Left renal pelvis (tissue), 4 donors: ENCODE measurements around the gene ZNF845. TPM values are rescaled to one million over a fixed set of nuclear protein-coding genes. Genes with fewer than 3 reads are reported as not detected.
"Not testable (repeated sequence)": the region's sequence is repeated elsewhere in the genome, so short reads cannot be mapped to it uniquely, and the experiment has no call there.

Experiments
- DNase-seq, 4 donors: peaks; one replicate each; pipeline ENCODE4 v3.0.0-alpha.2; 2013; ENCODE audit warnings: low read depth in 4 of 4, low spot score in 3 of 4
- polyA plus RNA-seq, 4 donors: library from polyadenylated mRNA; unstranded; fragments of 120-200 nt; gene quantifications; one replicate each; pipeline ENCODE4 v1.2.1, GENCODE V29; 2013; ENCODE audit not compliant: insufficient read length in 4 of 4

The ZNF845 gene
- polyA plus RNA-seq, result 10 to 100 TPM in 1 of 4 donors, 1 to 10 TPM in 3; 6.8 to 11.0 (median 8.7) TPM

DNA sequence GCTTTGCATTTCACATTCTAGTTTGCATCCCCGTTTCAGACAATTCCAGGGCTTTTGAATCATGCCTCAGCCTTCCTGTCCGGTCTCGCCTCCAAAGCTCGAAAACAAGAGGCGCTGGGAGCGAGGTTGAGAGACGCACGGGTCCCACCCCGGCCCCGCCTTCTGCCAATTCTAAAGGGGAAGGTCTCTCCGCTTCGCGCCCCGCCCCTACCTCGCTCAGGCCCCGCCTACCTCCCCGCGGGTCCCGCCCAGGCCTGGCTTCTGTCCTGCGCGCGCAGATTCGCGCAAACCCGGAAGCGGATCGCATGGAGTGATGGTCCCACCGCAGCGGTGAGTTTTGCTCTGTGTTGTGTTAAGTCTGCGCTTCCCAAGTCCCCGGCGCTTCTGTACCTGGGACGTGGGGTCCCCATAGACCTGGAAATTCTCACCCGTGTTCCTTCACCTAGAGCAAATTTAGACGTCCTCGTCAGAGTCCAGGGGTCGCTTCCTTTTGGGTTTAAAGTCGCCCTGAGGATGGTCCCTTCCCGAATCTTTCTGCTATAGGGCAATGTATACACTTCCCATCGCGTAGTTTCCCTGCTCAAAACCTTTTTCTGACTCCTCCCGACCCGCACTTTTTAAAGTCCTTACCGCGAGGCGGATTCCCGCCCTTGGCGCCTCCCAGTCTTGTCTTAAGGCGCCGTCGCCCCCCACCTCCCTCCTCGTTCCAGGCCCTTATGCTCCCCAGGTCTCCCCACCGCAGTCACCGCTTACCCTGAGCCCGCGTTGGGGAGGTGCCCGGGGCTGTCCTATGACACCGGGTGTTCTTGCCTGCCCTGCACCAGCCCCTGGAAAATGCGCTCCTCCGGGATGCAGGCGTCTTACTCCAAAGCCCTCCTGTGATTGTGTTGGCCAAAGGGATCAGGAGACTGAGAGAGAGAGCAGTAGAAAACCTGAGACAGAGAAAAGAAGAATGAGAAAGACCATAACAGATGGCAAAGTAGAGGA lies at the start of gene ZNF845:
TSS of gene ZNF845 (plus strand) at position 287 of the 987 bp plus-strand sequence. CDS start 7,559 bp downstream, outside the sequence.
- DNase-seq, result peak; percentile 78 to 83 (median 79)

DNA sequence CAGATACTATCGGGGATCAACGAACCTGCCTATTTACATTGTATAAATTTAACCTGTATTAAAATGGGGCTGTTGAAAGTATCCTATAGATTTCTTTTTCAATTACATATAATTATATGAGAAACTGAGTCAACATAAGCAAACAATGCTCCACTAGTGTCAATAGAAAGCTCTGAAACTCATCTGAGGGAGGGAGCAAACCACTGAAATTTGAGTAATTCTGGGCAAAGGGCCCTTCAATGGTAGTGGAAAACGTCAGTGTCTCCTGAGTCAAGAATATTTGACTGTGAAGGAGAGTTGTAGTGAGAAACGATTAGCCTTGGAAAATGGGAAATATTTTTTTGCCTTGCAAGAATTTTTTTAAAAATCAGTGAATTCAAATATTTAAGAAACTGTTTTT lies 48.5 kb upstream of the ZNF845 start:
- DNase-seq, result no peak

DNA sequence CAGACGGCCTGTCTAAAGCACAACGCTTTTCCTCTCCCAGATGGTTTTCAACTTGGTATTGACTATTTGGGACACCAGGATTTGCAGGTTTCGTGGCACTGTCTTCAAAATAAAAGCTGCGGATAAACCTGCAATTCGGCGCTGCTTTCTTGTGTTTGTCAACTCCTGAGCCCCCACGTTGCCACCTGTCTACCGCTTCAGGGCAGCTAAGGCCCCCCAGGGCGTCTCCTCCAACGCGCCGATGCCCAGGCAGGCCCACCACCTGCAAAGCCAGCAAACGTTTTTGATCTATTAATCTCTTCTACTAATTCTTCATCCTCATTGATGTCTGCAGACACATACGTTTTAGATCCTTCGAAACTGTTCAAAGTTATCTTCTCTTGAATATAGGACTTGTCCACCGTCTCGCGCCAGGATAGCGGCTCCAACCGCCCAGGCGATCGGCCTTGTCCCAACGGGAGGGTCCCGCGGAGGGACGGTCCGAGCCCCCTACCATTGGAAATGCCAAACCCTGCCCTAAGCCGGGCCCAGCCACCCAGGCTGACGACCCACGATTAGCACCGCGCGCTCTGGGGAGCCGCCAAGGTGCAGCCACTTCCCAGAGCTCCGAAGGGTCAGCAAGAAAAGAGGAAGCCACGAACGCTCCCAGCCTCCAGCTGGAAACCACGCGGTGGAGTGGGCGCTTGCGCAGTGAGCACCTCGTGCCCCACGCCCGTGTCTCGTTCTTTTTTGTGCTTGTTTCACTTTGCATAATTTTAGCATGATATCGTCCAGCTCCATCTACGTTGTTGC lies 42.6 kb upstream of the ZNF845 start:
- DNase-seq, result no peak

DNA sequence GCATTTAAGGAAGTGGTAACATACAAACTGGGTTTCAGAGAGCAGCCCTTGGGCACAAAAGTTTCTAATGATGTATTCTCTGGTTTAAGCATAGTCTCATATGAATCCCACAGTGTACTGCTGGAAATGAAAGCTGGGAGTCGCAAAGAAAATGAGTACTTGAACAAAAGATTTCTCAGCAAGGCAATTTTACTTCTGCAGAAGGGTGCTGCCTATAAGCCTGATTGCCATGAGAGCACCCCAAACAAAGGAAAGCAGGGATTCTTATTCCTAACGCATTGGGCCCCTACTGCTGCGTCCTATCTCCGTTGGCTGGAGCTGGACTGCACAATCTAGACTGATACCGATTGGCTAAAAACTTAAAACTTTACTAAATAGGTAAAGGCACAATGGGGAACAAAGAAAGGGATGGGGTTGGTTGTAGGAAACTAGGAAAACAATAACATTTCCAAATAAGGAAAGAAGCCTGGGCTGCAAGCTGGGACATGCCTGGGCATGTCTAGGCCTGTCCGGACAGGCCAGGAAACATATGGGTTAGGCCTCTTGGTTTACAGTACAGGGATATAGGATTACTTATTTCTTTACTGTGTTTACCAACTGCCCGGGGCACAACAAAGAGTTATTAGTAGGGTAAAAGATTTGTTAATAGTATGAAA lies 38.6 kb upstream of the ZNF845 start:
- no peak for DNase-seq

DNA sequence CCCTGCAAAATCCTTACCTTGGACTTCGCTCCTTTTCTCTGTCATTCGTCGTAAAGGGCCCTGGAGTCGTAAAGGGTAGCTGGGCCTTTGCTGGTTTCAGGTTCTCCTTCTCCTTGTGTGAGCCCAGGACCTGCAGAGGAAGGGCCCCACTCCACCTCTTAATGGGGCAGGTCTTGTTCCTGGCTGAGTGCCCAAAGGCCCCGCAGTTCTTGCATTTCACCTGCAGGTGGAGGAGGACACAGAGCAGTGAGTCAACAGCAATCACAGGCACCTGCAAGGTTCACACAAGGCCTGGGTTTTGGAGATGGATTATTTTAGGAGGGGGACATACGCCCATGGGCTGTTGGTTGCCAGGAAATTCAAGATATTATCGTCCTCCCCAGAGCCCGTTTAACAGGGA lies 32.2 kb upstream of the ZNF845 start:
- DNase-seq, result not testable (repeated sequence)

DNA sequence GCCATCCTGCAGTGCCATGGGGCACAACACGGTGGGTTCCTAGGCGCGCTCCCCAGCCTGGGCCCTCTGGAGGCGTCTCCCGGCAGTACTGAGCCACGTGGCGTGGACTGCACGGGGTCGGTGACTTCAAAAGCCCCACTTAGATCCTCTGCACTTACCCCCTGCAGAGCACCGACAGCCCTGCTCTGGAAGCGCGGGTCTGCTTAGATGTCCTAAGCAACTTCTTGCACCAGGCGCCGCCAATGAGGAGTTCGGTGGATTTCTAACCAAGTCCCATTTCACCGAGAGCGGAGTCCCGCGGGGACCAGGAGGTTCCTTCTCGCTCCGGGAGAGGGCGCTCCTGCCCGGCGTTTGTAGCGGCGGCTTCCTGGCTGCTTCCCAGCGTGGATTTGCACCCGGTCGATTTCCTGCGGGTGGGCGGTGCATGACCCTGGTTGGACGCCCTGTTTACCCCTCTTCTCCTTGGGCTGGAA lies 25.2 kb upstream of the ZNF845 start:
- DNase-seq, result peak in 2 of 4 donors; percentile 1 to 37

DNA sequence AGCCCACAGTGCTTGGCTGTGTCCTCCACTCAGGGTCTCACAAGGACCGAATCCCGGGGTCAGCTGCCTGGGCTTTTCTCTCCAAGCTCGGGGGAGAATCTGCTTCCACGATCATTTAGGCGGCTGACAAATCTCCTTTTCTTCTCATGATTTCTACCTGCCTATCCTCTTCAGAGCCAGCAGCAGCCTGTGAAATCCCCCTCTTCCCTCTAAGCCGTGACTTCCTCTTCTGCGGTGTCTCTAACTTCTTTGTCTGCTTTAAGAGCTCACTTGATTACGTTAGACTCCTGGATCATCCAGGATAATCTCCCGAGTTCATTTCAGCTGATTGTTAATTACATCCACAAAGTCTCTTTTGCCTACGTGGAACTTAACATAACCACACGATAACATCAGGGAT lies 22.5 kb upstream of the ZNF845 start:
- DNase-seq, result no peak

DNA sequence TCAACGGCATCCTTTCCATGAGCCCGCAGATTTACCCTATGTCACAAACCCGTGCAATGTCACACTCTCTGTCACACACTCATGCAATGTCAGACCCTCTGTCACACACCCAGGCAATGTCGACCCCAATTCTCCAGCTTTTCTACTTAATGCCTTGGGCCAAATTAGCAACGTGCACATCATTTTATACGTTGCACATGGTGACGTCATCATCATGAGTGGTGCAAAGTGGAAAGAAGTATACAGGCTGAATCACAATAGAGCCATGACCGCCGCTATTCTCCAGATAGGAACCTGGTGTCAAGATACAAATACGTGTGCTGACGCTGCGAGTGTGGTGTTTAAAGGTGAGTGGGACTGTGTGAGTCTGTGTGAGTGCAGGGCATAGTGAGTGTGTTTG lies 21.7 kb upstream of the ZNF845 start:
- no peak for DNase-seq

DNA sequence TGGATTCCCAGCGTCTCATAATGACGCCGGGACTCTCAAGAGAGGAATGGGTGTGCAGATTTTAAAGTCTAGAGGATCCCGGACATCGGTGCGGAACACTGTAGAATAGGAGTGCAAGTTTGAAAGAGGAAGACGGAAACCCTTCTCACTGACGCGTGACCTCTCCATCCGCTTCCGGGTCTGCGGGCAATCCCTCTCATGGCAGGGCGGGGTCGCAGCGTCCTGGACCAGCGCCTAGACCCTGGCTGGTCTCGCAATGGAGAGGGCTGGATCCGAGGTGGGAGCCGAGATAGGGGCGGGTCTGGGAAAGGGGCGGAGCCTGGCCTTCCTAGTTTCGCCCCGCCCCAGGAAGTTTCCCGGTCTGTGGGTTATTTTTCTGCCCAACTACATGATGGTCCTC lies 4.6 kb upstream of the ZNF845 start:
- no peak for DNase-seq

DNA sequence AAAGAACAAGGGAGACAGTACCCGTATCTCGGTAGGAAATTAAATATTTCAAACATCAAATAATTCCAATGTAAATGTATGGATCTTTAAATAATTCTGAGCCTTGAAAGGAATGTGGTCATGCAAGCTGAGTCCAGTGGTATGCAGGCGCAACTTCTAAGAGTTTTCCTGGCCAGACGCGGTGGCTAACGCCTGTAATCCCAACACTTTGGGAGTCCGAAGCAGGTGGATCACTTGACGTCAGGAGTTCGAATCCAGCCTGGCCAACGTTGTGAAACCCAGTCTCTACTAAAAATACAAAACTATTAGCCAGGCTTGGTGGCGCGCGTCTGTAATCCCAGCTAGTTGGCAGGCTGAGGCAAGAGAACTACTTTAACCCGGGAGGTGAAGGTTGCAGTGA lies 1.1 kb upstream of the ZNF845 start:
- no peak for DNase-seq

DNA sequence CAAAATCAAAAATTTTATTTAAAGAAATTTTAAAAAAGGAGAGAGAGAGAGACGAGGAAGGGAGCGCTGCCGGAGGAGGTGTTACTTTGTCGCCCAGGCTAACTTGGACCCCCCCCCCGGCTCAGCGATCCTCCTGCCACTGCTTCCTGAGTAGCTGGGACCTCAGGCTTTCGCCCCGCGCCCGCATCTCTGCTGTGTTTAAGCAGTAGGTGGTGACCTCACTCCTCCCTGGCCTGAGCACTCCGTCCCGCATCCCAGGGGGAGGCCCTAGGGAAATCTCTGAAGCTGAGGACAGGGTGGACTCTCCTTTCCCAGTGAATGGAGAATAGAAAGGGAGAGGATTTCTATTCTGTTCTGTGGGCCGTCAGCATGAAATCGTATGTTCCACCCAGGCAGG lies 485 bp upstream of the ZNF845 start:
- no peak for DNase-seq

DNA sequence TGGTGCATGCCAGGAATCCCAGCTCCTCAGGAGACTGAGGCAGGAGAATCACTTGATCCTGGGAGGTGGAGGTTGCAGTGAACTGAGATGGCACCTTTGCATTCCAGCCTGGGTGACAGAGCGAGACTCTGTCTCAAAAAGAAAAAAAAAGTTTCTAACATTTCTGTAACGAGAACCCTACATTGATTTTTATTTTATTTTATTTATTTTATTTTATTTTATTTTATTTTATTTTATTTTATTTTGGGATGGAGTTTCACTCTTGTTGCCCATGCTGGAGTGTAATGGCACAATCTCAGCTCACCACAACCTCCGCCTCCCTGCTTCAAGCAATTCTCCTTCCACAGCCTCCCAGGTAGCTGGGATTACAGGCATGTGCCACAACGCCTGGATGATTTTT lies 10.9 kb downstream of the ZNF845 start:
- DNase-seq, result not testable (repeated sequence)

DNA sequence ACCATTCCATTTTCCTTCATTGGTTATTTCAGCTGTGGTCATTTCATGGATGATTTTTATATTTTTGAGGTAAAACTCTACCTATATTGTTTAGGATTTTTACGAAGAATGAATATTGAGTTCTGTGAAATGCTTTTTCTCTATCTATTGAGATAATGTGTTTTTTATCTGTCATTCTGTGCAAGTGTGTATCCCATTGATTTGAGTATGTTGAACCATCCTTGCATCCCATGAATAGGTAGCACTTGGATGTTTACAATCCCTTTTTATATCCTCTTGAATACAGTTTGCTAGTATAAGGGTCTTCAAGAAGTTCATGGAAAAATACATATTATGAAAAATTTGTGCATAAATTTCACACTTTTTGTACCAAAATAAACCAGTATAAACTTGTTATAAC lies 22.2 kb downstream of the ZNF845 start:
- DNase-seq, result no peak

DNA sequence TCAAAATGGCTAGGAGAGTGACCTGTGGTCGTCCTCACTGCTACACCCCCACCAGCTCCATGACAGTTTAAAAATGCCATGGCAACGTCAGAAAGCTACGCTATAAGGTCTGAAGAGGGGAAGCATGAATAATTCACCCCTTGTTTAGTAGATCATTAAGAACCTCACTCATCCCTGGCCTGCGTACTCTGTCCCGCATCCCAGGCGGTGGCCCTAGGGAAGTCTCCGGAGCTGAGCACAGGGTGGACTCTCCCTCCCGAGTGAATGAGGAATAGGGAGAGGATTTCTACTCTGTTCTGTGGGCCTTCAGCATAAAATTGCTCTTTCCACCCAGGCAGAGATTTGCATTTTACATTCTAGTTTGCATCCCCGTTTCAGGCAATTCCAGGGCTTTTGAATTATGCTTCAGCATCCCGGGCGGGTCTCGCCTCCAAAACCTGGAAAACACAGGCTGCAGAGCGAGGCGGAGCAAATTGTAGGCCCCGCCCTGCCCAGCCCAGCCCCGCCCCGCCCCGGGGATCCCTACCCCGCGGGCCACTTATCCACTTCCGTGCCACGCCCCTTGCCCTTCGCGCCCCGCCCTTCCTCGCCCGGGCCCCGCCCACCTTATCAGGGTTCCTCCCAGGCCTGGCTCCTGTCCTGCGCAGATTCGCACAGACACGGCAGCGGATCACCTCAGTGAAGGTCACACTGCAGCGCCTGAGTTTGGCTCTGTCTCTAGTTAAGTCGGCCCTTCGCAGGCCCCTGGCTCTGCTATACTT lies 24.5 kb downstream of the ZNF845 start:
- DNase-seq, result no peak

DNA sequence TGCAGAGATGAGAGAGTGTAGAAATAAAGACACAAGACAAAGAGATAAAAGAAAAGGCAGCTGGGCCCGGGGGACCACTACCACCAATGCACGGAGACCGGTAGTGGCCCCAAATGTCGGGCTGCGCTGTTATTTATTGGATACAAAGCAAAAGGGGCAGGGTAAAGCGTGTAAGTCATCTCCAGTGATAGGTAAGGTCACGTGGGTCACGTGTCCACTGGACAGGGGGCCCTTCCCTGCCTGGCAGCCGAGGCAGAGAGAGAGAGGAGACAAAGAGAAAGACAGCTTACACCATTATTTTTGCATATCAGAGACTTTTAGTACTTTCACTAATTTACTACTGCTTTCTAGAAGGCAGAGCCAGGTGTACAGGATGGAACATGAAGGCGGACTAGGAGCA lies 26.5 kb downstream of the ZNF845 start:
- not testable (repeated sequence) for DNase-seq

DNA sequence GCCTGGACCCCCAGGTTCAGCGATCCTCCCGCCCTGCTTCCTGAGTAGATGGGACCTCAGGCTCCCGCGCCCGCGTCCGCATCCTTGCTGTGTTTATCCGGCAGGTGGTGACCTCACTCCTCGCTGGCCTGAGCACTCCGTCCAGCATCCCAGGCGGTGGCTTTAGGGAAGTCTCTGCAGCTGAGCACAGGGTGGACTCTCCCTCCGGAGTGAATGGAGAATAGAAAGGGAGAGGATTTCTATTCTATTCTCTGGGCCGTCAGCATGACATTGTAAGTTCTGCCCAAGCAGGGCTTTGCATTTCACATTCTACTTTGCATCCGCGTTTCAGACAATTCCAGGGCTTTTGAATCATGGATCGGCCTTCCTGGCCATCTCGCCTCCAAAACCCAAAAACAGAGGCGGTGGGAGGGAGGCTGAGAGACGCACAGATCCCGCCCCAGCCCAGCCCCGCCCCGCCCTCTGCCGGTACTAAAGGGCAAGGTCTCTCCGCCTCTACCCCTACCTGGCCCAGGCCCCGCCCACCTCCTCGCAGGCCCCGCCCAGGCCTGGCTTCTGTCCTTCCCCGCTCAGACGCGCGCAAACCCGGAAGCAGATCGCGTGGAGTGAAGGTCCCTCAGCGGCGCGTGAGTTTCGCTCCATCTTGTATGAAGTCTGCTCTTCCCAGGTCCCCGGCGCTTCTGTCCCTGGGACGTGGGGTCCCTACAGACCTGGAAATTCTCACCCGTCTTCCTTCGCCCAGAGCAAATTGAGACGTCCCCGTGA lies 31.8 kb downstream of the ZNF845 start, which contains the start of gene ZNF525:
TSS of gene ZNF525 (plus strand) at position 572 of the 765 bp plus-strand sequence. CDS start 6,577 bp downstream, outside the sequence.
- peak; percentile 59 to 63 (median 60) for DNase-seq

DNA sequence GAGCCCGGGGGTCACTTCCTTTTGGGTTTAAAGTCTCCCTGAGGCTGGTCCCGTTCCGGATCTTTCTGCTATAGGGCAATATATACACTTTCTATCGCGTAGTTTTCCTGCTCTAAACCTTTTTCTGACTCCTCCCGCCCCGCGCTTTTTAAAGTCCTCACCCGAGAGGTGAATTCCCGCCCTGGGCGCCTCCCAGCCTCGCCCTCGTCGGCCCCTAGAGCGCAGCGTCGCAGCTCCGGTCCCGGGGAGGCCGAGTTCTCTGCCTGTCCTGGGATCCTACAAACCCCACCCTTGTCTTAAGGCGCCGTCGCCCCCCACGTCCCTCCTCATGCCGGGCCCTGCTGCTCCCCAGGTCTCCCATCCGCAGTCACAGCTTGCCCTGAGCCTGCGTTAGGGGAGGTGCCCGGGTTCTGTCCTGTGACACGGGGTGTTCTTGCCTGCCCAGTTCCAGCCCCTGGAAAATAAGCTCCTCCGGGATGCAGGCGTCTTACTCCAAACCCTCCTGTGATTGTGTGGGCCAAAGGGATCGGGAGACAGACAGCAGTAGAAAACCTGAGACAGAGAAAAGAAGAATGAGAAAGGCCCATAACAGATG lies 32.4 kb downstream of the ZNF845 start:
- DNase-seq, result peak in 1 of 4 donors; percentile 3

DNA sequence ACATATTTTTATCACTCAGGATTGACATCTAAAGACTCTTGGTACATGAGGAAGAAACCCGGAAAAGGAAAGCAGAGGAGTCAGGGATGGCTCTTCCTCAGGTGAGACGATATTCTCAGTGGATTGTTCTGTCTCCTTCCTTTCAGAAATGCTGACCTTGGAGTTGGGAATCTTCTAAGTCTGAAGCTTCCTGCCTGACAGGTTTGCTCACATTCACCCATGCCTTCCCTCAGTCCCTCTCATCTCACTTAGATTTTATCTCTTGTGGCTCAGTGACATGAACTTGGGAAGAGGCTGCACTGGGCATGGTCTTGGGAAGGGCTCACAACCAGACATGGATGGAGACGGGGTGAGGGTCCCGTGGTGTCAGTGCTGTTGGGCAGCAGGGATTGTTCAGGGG lies 38.6 kb downstream of the ZNF845 start:
- DNase-seq, result no peak

DNA sequence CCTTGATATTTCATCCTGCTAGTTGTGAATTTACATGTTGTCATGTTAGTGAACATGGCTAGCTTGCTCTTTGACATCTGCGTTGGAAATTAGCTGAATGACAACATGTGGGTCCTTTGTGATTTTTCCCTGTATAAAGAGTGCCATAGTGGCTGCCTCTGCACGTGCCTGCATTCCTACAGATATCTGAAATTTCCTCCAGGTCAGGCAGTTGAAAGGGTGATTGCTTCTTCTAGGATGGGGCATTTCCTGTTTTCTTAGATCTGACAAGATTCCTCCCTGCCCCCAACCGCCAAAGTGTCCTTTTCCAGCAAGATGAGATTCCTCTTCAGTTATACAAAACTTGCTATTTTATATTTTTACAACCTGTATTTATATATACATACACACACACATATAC lies 40.7 kb downstream of the ZNF845 start:
- no peak for DNase-seq
